Stimulated activated CD8-positive, alpha-beta memory T cell treated with anti-CD3 and anti-CD28 coated beads, Interleukin-15, amount 100 ng/mL, for 4 hours (primary cell): ENCODE results near the gene CDC16.
A peak's percentile ranks its signal among the peaks of the same experiment; 100 is the strongest.

Experiments
- DNase-seq, 2 donors: peaks; one replicate each; pipeline ENCODE4 v3.0.0-alpha.2; 2020; ENCODE audit warnings: low read depth in 2 of 2

Gene CDC16

DNA sequence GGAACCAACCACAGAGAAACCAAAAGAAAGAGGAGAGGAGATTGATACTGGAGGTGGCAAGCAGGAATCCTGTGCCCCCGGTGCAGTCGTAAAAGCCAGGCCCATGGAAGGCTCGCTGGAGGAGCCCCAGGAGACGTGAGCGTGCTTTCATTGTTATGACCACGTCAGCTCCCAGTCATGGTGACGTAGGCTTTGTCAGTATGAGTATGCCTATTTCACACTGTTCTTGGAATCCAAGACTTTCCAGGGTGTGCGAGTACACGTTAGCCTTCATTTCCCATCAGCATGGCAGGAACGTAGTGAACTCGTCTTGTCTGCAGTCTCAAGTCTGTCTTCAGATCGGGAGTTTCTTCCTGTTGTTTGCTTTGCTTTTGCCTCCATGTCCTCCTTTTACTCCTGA is 64.2 kb downstream of the CDC16 start:
- no peak for DNase-seq

DNA sequence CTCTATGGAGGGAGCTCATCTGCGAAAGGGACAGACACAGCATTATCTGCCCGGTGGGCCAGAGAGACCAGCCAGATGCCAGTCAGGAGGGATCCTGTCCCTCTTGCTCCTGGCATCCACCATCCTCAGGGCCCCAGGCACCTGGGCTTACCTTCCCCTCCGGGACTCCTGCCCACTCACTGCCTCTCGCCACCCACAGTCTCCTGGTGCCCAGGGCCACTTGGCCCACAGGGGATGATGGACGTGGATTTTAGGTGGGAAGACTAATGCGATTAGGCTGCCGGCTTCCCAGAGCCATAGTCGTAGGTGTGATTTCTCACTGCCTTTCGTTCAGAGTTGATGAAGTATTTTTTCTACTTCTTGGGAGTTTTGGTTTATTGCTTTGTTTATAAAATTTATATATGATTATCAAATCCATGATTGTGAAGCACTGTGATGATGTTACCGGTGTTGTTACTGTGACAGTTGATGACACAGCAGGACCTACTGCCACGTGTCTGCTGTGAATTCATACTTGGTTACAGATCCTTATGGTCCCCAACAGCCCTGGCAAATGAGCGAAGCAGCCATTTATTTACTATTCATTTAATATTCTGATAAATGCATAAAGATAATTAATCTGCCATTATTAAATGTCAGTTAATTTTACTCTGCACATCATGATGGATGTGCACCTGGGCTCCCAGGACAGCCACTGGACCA is 65.1 kb downstream of the CDC16 start:
- no peak for DNase-seq

DNA sequence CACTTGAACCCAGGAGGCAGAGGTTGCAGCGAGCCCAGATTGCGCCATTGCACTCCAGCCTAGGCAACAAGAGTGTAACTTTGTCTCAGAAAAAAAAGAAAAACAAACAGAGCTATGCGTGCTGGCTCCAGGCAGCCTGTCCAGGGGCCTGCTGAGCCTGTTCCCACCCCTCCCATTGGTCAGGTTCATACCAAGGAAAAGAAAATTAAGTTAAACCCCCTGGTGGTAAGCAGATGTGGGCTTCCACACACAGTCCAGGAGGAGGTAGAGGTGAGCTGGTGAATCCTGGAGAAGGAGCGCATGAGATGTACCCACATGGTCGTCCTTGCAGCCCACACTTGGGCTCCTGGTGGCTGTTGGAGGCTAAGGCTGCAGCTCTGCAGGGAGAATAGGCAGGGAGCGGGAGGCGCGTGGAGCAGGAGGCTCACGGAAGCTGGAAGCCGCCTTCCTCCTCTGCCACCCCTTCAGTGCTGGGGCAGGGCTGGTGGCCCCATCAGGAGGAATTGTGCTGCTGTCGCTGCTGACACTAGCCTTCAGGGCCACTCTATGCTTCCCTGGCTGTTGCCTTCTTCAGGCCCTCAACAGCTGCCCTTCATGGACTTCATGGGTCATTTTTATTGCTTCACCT is 69.1 kb downstream of the CDC16 start:
- no peak for DNase-seq

DNA sequence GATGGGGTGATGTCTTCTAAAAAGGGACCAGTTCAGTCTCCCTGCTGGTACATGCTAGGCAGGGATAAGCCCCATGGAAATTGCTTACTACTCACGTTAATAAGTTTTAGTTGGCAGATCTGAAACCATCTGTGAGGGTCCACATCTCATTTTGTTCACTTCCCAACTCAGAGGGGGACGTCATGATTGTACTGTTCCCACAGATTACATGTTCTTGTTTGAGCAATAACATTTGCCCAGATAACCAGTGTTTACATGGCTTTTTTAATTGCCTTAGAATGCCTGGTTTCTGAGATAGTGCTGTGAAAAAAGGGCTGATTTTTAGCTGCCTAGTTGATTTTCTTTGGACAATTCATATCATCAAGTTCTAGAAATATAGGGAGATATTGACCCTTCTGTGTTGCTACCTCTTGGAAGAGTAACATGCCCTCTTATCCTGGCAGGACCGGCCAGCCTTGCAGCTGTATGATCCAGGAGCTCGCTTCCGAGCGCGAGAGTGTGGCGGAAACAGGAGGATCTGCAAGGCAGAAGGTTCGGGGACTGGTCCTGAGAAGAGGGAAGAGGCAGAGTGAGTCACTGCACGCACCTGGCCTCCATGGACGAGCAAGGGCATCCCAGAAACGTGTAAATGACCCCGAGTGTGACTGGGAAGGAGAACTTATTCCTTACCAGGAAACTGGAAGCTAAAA is 69.8 kb downstream of the CDC16 start:
- DNase-seq = no peak

DNA sequence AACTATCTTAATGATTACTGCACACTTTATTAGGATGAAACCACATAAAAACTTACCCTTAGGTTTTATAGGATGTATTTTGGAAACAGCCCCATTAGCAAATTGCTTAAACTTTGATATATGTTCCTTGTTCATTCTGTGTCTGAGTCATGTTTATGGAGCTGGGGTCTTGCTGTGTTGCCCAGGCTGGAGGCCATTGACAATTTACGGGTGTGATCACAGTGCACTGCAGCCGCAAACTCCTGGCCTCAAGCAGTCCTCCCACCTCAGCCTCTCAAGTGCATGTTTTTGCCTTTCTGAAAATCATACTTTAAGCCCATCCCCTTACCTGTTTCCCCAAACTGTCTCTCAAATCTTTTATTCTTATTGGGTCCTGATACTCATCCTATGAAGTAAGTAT is 74.4 kb downstream of the CDC16 start:
- DNase-seq = no peak

DNA sequence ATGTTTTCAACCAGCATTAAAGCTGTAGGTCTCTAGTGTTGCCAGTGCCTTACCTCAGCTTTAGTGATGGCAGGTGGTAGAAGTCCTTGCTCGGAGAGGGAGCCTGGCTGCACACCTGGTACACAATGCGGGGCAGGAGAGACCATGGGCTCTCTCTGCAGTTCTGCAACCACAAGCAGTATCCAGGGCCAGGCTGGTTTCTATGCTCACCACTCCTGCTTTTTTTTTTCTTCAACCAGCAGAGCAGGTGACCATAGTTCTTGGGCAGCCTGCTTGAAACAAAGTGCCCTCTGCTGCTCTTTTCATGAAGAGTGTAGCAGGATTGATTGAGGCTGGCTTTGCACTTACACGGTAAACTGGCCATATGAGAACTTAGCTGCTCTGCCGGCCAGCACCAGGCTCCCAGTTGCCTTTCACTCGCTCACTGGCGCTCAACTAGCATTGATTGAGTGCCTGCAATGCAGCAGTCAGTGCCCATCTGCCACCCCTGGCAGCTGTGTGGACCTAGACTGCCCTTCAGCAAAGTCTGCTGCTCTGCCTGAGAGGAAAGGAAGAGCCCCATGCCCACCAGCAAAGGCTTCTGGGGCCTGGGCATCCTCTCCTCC is 75.2 kb downstream of the CDC16 start:
- no peak for DNase-seq

DNA sequence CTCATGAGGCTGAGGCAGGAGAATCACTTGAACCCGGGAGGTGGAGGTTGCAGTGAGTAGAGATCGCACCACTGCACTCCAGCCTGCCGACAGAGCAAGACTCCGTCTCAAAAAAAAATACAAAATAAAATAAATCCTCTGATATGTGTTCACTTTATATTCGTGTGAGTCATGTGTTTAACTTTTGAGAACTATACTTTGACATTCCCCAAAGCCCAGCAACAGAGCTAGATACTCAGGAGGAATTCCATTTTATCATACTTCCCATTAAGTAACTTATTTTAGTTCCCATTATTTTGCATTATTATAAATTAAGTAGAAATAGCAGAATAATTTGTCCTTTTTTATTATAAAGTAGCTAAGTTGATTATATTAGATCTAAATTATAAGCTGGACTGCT is 76.3 kb downstream of the CDC16 start:
- no peak for DNase-seq

DNA sequence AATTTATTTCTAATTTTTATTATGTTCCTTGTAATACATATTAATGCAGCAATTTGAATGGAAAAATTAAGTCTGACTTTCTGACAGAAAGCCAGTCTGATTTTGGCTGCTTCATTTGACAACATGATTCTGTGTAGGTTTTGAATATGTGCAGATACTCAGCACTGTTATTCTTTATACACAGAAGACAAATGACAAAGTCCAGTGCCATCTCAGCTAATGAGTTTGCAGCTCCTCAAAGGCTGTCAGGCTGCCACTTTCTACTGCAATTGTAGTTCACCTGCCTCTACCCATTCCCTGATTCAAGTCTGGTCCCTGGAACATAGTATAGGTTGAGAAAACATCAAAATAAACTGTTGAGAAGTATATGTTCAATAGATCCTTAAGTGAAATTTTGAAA is 76.7 kb downstream of the CDC16 start:
- DNase-seq = no peak

DNA sequence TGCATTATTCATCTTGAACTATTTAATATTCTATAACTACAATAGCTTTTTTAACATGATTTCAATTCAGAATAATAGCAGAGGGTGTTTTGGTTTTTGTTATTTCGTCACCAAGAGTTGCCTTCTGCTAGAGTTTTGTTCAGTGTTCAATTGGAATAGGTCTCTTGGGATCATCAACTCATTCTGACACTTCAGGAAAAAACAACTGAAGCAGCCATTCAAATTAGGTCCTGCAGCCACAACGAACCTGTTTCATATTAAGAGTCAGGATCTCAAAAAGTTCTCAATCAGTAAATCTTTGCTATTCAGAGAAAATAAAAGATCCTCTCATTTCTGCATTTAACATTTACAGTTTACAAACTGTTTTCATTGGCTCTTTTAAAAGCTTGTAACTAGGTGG is 77.2 kb downstream of the CDC16 start:
- no peak for DNase-seq

DNA sequence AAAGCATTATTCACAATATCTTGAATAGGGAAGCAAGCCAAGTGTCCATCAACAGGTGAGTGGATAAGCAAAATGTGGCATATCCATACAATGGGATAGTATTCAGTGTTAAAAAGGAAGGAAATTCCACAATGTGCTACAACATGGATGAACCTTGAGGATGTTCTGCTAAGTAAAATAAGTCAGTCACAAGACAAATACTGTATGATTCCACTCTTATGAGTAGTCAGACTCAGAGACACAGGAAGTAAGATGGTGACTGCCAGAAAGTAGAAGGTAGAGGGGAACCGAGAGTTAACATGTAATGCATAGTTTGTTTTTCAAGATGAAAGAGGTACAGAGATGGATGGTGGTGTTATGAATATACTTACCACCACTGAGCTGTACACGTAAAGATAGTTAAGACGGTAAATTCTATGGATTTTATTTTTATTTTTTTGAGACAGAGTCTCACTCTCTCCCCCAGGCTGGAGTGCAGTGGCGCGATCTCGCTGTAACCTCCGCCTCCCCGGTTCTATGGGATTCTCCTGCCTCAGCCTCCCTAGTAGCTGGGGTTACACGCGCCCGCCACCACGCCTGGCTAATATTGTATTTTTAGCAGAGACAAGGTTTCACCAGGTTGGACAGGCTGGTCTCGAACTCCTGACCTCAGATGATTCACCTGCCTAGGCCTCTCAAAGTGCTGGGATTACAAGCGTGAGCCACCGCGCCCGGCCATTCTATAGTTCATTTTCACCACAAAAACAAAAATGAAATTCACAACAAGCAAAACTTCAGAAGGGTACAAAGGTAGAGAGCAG is 78.6 kb downstream of the CDC16 start:
- no peak for DNase-seq

DNA sequence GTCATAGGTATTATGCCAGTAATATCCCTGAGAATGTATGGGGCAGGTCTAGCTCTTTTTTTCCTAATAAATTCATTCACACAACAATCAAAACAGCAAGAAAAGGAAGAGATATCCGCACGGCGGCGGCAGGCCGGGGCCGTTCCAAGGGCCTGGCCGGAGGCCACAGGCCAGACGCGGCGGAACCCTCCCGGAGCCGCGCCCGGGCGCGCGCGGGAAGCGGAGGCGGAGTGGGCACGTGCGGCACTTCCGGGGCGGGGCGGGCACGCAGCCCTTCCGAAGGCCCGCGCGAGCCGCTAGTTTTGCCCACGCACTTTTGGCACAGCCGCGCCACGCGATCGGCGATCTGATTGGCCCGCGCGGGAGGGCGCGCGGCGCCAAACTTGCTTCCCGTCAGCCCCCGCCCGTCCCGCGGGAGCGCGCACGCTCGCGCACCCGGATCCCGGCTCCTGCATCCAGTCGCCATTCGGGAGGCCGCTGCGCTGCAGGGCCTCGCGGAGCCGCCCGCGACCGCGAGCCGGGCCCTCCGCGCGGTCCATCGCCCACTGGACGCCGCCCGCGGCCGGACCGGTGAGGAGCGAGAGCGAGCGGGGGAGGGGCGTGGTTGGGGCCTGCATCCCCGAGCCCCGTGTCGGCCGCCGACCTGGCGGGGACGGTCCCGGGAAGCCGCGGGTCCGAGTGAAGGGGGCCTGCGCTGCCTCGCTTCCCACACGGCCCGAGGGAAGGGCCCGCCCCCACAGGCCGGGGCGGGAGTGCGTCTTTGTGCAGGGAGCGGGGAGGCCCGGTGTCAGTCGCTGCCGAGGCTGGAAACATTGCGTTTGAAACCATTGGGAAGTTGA is 79.6 kb downstream of the CDC16 start, which contains the start of gene CHAMP1:
TSS of gene CHAMP1 (plus strand) at position 430 of the 839 bp plus-strand sequence. CDS start 9,340 bp downstream, outside the sequence.
- peak; percentile 80 to 84 for DNase-seq

DNA sequence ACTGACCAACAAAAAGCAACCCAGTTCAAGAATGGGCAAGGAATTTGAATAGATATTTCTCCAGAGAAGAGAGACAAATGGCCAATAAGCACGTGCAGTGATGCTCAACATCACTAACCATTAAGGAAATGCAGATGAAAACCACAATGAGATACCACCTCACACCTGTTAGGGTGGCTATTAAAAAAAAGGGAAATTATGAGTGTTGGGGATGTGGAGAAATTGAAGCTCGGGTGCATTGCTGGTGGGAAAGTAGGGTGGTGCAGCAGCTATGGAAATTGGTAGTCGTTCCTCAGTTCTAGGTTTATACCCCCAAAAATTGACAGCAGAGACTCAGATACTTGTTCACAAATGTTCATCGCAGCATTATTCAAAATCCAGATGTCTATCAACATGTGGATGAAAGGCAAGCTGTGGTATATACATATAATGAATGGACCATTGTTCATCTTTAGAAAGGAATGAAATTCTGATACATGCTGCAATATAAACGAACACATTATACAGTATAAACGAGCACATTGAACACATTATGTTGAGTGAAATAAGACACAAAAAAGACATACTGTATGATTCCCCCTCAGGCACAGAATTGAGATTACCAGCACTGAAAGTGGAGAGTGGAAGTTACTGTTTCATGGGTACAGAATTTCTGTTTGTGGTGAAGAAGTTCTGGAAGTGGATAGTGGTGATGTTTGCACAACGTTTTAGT is 80.5 kb downstream of the CDC16 start:
- no peak for DNase-seq

DNA sequence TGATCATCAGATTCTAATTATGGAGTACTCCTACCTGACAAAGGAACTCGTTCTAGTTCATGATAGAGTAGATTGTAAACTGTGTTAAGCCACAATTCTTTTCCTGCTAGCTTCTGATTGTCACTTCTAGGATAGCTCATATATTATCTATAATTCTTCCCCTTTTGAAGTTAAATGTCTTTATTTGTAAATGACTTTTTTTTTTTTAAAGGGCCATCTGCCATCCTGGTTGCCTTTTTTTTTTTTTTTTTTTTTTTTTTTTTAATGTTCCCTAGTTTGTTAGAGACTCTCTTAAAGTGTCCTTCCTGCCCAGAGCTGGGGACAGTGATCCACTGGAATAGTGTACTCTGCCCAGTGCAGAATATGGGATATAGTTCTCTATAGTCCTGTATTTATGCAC is 83.9 kb downstream of the CDC16 start:
- DNase-seq = no peak

DNA sequence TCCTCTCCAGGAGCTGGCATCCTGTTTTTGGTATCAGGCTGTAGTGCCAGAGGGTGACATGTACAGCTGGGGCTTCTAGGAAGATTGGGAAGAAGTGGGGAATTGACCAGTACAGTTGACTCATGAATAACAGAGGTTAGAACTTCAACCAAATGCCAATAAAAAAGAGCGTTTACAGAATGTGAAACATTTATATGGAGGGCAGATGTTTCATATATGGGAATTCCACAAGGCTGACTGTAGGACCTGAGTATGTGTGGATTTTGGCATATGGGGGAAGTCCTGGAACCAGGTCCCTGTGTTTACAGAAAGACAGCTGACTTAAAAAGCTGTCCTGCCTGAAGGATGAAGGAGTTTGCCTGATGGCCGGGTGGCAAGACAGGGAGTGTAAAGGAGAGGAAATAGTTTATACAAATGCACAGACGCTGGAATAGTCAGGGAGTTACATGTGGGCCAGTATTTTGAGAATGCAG is 84.8 kb downstream of the CDC16 start:
- no peak for DNase-seq

DNA sequence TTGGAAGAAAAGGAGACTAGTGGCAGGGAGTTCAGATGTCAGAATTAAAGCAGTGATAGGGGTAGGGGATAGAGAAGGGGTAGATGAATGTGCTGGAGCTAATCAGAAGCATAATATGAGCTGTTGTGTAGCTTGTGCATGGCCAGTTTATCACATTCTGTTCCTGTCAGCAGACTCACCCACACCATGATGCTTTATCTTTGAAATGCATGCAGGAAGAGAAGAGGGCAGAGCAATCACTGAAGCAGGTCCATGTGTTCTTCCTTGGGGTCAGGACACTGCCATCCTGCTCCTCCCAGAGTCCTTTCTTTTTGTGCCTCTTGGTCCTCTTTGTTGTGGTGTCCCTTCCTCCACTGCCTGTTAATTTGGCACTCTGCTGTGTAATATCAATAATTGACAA is 85.4 kb downstream of the CDC16 start:
- DNase-seq = no peak

DNA sequence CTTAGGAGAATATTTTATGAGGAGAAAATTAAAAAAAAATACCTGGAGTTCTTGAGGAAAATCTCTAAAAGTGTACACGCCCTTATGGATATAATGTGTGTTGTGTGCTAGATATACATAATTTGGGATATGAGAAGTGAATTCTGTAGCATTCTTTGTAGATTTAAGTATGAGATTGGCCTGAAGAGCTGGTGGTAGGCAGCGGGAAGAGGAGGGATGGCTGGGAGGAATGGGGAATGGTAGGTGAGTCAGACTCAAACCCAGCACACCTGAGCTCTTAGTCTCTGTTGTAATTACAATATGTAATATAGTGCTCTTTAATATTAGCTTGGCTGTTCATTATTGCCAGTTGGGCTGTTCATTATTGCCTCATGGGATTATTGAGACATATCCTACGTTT is 86.6 kb downstream of the CDC16 start:
- DNase-seq = no peak
